GM12874 (cell line): ENCODE results near the gene PKP3.

Source experiments
- CTCF ChIP-seq: IDR thresholded peaks from 2 replicates; pipeline ENCODE4 v1.5.1; 2011; ENCODE audit warnings: low read depth, mild to moderate bottlenecking, control low read depth, low read length, moderate library complexity; ENCODE audit not compliant: insufficient read depth

PKP3 gene

DNA sequence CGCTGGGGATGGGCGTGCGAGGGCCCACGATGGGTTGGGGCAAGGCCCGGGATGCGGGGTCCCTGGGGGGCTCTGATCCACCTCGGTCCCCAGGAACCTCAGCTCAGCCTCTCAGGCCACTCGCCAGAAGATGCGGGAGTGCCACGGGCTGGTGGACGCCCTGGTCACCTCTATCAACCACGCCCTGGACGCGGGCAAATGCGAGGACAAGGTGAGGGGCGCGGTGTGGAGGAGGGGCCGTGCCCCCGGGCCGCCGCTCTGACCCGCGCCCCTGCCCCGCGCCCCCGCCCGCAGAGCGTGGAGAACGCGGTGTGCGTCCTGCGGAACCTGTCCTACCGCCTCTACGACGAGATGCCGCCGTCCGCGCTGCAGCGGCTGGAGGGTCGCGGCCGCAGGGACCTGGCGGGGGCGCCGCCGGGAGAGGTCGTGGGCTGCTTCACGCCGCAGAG lies 6.3 kb downstream of the PKP3 start:
- TF ChIP-seq CTCF: no peak

DNA sequence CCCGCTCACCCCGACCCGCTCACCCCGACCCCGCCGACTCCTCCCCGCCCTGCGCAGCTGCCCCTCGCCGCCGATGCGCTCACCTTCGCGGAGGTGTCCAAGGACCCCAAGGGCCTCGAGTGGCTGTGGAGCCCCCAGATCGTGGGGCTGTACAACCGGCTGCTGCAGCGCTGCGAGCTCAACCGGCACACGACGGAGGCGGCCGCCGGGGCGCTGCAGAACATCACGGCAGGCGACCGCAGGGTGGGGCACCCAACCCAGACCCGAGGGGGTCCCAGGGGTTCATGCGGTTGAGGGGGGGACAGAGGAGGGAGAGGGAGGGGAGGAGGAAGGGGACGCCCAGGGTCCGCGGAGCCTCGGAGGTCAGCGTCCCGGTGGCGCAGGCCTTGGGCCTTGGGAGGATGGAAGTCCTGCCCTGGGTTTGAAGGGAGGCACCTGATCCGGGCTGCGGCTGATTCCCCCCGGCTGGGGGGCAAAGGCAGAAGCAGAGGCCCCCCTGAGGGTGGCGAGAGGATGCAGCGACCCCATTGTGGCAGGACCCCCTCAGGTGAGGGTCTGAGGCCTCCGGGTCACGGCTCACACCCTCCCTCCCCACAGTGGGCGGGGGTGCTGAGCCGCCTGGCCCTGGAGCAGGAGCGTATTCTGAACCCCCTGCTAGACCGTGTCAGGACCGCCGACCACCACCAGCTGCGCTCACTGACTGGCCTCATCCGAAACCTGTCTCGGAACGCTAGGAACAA lies 9.2 kb downstream of the PKP3 start:
- no peak for TF ChIP-seq CTCF

DNA sequence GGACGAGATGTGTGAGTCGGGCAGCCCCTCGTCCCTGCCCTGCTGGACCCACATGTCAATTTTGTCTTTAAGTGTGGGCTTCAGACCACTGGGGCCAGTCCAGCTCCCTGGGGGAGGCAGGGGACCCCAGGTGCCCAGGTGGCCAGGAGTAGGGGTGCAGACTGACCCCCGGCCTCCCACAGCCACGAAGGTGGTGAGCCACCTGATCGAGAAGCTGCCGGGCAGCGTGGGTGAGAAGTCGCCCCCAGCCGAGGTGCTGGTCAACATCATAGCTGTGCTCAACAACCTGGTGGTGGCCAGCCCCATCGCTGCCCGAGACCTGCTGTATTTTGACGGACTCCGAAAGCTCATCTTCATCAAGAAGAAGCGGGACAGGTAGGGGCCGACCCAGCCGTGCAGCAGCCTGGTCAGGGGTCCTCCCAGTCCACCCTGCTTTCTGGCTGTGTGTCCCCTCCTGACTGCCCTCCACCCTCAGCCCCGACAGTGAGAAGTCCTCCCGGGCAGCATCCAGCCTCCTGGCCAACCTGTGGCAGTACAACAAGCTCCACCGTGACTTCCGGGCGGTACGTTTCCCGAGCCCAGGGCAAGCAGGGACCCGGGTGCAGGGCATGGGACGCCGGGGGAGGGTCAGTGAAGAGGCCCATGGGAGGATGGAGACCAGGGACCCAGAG lies 9.9 kb downstream of the PKP3 start:
- no peak for TF ChIP-seq CTCF

GRCh38 chr11:404551-405264 lies 10.7 kb downstream of the PKP3 start:
- no peak for TF ChIP-seq CTCF

GRCh38 chr11:405323-405953 lies 11.4 kb downstream of the PKP3 start:
- TF ChIP-seq CTCF: no peak

- TF ChIP-seq CTCF: no peak
Observed at GRCh38 chr11:405954-406795, 12.2 kb downstream of the PKP3 start.
